Progenitor cell of endocrine pancreas (in vitro differentiated cells): ENCODE measurements around the gene LZTFL1. TPM values are rescaled to one million over a fixed set of nuclear protein-coding genes. Genes with fewer than 3 reads are reported as not detected.

ENCODE experiments used
- DNase-seq: peaks from one replicate; pipeline ENCODE4 v3.0.0; 2021; ENCODE audit warnings: low spot score; ENCODE audit not compliant: unreplicated experiment
- H3K27ac Mint-ChIP-seq: 2 replicates; pipeline ENCODE4 v1.8.0; 2021; ENCODE audit warnings: mild to moderate bottlenecking, moderate library complexity, mixed read lengths
- H3K27me3 Mint-ChIP-seq: 2 replicates; pipeline ENCODE4 v1.8.0; 2021; ENCODE audit warnings: mixed read lengths
- H3K36me3 Mint-ChIP-seq: 2 replicates; pipeline ENCODE4 v1.8.0; 2022; ENCODE audit warnings: mixed read lengths; ENCODE audit not compliant: insufficient read depth
- H3K4me1 Mint-ChIP-seq: 2 replicates; pipeline ENCODE4 v1.8.0; 2021; ENCODE audit warnings: low read depth, mixed read lengths
- H3K4me3 Mint-ChIP-seq: 2 replicates; pipeline ENCODE4 v1.8.0; 2021; ENCODE audit warnings: low read depth, mild to moderate bottlenecking, moderate library complexity, mixed read lengths
- H3K9me3 Mint-ChIP-seq: 2 replicates; pipeline ENCODE4 v1.8.0; 2021; ENCODE audit warnings: low read depth, mixed read lengths
- total RNA-seq: library from RNA; stranded (reverse); gene quantifications from 2 replicates; pipeline ENCODE4 v1.2.1, GENCODE V29; 2021
- TF ChIP-seq, protein P1 (sequence below): fragments of 200-600 bp; sonication (generic); IDR thresholded peaks from one replicate; pipeline ENCODE4 v1.5.0; 2021; ENCODE audit warnings: antibody characterized with exemption, mild to moderate bottlenecking; ENCODE audit not compliant: unreplicated experiment

The LZTFL1 gene
- total RNA-seq, 1 donor from 2014 or later: 28.1 TPM

DNA sequence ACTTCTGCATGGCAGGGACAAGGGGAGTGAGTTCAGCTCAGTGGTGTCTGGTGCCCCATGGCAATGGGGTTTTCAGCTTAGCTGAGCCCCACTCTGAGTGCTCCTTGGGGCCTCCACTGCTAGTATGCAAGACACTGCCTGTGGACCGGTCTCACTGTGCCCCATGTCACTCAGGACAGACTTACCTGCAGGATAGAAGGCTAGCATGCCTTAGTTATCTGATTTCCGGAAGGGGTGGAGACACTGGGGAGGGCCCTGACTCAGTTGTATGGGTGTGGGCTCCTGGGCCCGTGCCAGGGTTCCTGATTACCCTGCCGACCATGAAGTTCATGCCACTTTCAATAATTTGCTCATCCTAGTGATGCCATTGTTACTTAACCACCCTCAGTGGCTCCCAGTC lies 41.3 kb downstream of the LZTFL1 start:
- DNase-seq: no peak
- H3K36me3 Mint-ChIP-seq: no peaks in the 10 kb centered on the region
- no peak overlapping the region for H3K4me3 Mint-ChIP-seq
- peaks cover 39% of the 10 kb centered on the region for H3K27me3 Mint-ChIP-seq
- no peak overlapping the region for H3K27ac Mint-ChIP-seq
- no peaks in the 10 kb centered on the region for H3K4me1 Mint-ChIP-seq
- H3K9me3 Mint-ChIP-seq: no peaks in the 10 kb centered on the region
- TF ChIP-seq, protein P1, sequence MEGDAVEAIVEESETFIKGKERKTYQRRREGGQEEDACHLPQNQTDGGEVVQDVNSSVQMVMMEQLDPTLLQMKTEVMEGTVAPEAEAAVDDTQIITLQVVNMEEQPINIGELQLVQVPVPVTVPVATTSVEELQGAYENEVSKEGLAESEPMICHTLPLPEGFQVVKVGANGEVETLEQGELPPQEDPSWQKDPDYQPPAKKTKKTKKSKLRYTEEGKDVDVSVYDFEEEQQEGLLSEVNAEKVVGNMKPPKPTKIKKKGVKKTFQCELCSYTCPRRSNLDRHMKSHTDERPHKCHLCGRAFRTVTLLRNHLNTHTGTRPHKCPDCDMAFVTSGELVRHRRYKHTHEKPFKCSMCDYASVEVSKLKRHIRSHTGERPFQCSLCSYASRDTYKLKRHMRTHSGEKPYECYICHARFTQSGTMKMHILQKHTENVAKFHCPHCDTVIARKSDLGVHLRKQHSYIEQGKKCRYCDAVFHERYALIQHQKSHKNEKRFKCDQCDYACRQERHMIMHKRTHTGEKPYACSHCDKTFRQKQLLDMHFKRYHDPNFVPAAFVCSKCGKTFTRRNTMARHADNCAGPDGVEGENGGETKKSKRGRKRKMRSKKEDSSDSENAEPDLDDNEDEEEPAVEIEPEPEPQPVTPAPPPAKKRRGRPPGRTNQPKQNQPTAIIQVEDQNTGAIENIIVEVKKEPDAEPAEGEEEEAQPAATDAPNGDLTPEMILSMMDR: no peak

DNA sequence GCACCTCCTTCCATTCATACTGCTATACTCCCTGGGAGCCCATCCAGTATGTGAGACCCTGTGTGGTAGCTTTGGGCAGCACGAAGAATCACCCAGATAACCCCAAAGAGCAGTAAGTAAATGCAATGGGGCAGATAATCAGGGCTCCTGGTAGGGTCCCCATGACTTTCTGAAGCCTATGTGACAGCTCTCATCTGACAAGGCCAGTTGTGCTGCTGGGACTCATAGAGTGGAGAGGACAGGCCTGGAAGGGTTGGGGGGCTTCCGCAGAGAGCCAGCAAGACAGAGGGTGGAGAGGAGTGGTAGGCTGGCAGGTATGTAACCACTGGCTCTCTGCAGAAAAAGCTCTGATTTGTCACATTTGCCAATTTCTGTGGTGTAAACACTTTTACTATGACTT lies 42.3 kb downstream of the LZTFL1 start:
- Mint-ChIP-seq H3K27ac (no peak overlapping the region), H3K9me3 (no peaks in the 10 kb centered on the region), H3K36me3 (no peaks in the 10 kb centered on the region), H3K4me3 (no peak overlapping the region), H3K4me1 (no peaks in the 10 kb centered on the region), H3K27me3 (peaks cover 49% of the 10 kb centered on the region)
- no peak for DNase-seq
- TF ChIP-seq, protein P1: no peak

DNA sequence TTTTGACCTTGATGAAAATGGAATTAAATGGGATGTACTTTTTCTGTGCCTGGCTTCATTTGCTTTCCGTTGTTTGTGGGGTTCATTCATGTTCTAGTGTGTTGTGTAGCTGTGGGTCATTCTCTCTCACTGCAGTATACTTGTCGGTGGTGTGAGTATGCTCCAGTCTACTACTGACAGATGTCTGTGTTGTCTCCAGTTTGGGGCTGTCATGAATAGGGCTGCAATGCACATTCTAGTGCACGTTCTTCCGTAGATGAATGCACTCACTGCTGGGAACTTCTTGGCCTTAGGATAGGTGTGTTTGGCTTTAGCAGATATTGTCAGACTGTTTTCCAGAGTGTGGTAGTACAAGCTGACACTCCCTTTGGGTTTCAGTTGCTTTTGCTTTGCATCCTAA lies 43.9 kb downstream of the LZTFL1 start:
- no peaks in the 10 kb centered on the region for H3K36me3 Mint-ChIP-seq
- no peak overlapping the region for H3K4me3 Mint-ChIP-seq
- peaks cover 64% of the 10 kb centered on the region for H3K27me3 Mint-ChIP-seq
- no peaks in the 10 kb centered on the region for H3K4me1 Mint-ChIP-seq
- no peak overlapping the region for H3K27ac Mint-ChIP-seq
- TF ChIP-seq, protein P1: no peak
- DNase-seq: no peak
- no peaks in the 10 kb centered on the region for H3K9me3 Mint-ChIP-seq

DNA sequence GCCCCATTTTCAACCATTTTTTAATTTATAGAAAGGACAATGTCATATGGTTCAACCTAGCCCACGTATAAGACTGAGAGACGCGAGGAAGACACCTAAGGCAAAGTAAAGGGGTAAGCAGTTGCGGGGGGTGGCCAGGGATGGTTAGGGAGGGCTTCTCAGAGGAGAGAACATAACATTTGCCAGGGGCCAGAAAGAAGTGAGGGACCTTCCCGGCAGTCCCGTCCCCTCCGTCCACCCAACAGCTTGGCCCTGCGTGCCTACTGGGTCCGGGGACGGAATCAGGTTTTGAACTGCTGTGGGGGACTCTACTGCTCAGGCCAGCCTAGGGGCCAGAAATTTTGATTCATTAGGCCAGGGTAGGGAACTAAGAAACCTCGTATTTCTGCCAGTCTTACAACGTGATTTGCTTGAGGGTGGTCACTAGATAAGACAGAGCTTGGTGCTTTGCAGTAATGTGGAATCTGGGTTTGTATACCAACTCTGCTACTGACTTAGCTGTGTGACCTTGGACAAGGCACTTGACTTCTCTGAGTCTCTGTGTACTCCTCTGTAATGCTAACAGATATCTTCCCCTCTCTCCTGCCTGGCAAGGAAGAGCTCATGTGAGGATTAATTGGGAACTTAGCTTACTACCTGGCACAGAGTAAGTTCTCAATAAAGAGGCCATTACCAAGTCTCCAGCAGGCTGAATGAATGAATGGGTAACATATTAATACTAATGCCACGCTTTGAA lies 44.8 kb downstream of the LZTFL1 start:
- Mint-ChIP-seq H3K4me3 (peak overlapping the region; percentile 31), H3K27me3 (peaks cover 66% of the 10 kb centered on the region), H3K9me3 (no peaks in the 10 kb centered on the region), H3K27ac (peak overlapping the region; percentile 5), H3K36me3 (no peaks in the 10 kb centered on the region), H3K4me1 (no peaks in the 10 kb centered on the region)
- TF ChIP-seq, protein P1: no peak
- no peak for DNase-seq

DNA sequence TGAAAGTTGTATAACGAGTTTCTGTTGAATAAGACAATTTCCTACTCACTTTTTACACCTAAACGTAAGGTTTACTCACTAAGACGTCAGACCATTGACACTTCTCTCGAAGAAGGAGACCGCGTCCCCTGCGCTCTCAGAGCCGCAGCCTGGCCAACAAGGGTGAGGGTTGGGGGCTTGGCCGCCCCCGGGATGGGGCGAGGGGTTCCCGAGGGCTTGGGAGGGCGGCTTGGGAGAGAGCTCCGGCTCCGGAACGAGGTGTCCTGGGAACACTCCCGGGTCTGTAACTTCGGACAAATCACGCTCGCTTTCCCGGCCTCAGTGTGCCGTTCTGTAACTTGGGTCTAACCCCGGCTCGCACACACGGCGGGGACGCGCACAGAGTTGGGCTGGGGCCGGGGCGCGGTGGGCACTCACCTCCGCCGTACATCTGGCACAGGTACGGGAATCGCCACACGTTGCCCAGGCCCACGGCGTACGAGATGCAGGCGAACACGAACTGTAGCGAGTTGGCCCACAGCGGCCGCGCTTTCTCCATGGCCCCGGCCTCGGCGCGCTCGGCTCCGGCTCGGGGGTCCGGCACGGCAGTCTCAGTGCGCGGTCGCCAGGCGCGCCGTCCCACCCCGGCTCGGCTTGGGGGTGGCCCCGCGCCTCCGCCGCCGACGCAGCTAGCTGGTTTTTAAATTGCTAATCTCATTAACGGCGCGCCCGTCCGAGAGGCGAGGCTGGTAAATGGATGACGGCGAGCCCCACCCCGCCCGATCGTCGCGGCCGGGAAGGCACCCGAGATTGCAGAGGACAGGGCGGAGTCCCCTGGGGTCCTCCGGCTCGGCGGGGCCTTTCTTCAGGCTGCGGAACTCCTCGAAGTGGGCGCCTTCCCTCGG lies 45.8 kb downstream of the LZTFL1 start, which contains the start of gene SLC6A20:
Gene SLC6A20 (minus strand): TSS at position 655 of the 884 bp plus-strand sequence. CDS start 117 bp downstream, at position 538.
- Mint-ChIP-seq H3K4me1 (no peaks in the 10 kb centered on the region), H3K27me3 (peaks cover 74% of the 10 kb centered on the region), H3K27ac (peak within 1 kb of the TSS; percentile 5), H3K4me3 (peak within 1 kb of the TSS; percentile 31), H3K9me3 (no peaks in the 10 kb centered on the region), H3K36me3 (no peaks in the 10 kb centered on the region)
- peak; percentile 19 for DNase-seq
- TF ChIP-seq, protein P1: no peak
